ENCODE results near the gene CYP8B1. TPM values are rescaled to one million over a fixed set of nuclear protein-coding genes. Genes with fewer than 3 reads are reported as not detected.

The CYP8B1 gene
- total and polyA plus RNA-seq, 3 experiments from 2014 or later: not detected

GRCh38 chr3:42846685-42847522 is 28.8 kb downstream of the CYP8B1 start:
- Histone ChIP-seq H3K27me3 (ENCODE audit: insufficient read depth, low read length, poor library complexity, severe bottlenecking) (no peaks in the 10 kb centered on the region), H3K9me3 (ENCODE audit: low read length) (no peaks in the 10 kb centered on the region), H3K4me3 (ENCODE audit: low read length) (no peak overlapping the region), H3K27ac (ENCODE audit: low read depth, low read length) (no peak overlapping the region), H3K4me1 (ENCODE audit: insufficient read depth, low read length) (peaks cover 9% of the 10 kb centered on the region), H3K36me3 (ENCODE audit: insufficient read depth, low read length) (no peaks in the 10 kb centered on the region)
- Mint-ChIP-seq H3K27ac (peak overlapping the region in 7 of 8 donors; percentile 25 to 70 (median 40)), H3K27me3 (peaks cover 0 to 2% of the 10 kb centered on the region in 2 donors), H3K9me3 (no peaks in the 10 kb centered on the region), H3K4me3 (no peak overlapping the region), H3K4me1 (peaks cover 9 to 15% (median 14%) of the 10 kb centered on the region in 3 donors), H3K36me3 (no peaks in the 10 kb centered on the region)
- ChIA-PET CTCF (interaction anchor here (1.2 kb wide), 1 partner anchor 35 kb away, joined by 3 read pairs; no protein-coding TSS in a partner anchor), POLR2A (no interaction called here)
- DNase-seq: peak in 1 of 5 donors; percentile 3

DNA sequence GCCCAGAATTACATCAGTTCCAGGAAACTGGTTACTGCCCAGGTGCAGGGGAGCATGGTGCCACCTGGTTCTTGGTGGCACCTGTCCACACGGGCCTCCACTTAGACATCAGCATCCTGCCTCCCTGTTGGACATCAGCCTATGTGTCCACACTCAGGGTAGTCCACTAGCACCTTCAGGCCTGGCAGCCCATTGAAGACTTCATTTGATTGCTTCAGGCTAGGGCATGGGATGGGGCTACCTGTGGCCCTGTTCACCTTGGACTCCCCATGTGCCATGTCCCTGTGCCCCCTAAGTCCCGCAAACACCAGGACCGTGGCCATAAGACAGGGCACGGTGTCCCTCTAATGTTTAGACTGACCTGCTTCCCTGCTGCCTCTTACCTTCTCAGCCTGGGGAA is 30.9 kb downstream of the CYP8B1 start:
- H3K9me3 Mint-ChIP-seq: no peaks in the 10 kb centered on the region
- CTCF ChIA-PET: no interaction called here
- H3K36me3 Mint-ChIP-seq: no peaks in the 10 kb centered on the region
- H3K27me3 Mint-ChIP-seq: peaks cover 3 to 4% of the 10 kb centered on the region in 2 donors
- no peak for DNase-seq
- peaks cover 9 to 15% (median 14%) of the 10 kb centered on the region in 3 donors for H3K4me1 Mint-ChIP-seq
- Histone ChIP-seq H3K9me3 (ENCODE audit: low read length) (no peaks in the 10 kb centered on the region), H3K4me1 (ENCODE audit: insufficient read depth, low read length) (peaks cover 9% of the 10 kb centered on the region), H3K27ac (ENCODE audit: low read depth, low read length) (no peak overlapping the region), H3K4me3 (ENCODE audit: low read length) (no peak overlapping the region), H3K36me3 (ENCODE audit: insufficient read depth, low read length) (no peaks in the 10 kb centered on the region), H3K27me3 (ENCODE audit: insufficient read depth, low read length, poor library complexity, severe bottlenecking) (no peaks in the 10 kb centered on the region)
- no peak overlapping the region for H3K27ac Mint-ChIP-seq
- POLR2A ChIA-PET: no interaction called here
- no peak overlapping the region for H3K4me3 Mint-ChIP-seq

DNA sequence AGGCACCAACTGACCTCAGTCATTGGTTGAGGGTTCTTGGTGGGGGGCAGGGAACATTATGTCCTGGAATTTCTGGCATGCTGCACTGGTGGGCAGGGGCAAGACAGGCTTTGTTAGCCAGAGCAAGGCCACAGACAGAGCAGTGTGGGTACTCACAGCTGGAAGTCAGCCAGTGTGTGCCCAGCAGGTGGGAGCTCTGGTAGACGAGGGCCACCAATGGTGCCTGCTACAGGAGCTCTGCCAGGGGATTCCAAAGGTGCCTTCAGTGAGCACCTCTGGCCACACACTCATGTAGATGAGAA is 31.3 kb downstream of the CYP8B1 start:
- H3K4me1 Mint-ChIP-seq: peaks cover 9 to 19% (median 15%) of the 10 kb centered on the region in 3 donors
- Histone ChIP-seq H3K9me3 (ENCODE audit: low read length) (no peaks in the 10 kb centered on the region), H3K4me3 (ENCODE audit: low read length) (no peak overlapping the region), H3K27ac (ENCODE audit: low read depth, low read length) (no peak overlapping the region), H3K27me3 (ENCODE audit: insufficient read depth, low read length, poor library complexity, severe bottlenecking) (no peaks in the 10 kb centered on the region), H3K4me1 (ENCODE audit: insufficient read depth, low read length) (peaks cover 9% of the 10 kb centered on the region), H3K36me3 (ENCODE audit: insufficient read depth, low read length) (no peaks in the 10 kb centered on the region)
- ChIA-PET POLR2A (no interaction called here), CTCF (no interaction called here)
- no peak overlapping the region for H3K4me3 Mint-ChIP-seq
- no peaks in the 10 kb centered on the region for H3K9me3 Mint-ChIP-seq
- H3K27ac Mint-ChIP-seq: no peak overlapping the region
- DNase-seq: no peak
- H3K36me3 Mint-ChIP-seq: no peaks in the 10 kb centered on the region
- H3K27me3 Mint-ChIP-seq: peaks cover 3 to 9% of the 10 kb centered on the region in 2 donors

DNA sequence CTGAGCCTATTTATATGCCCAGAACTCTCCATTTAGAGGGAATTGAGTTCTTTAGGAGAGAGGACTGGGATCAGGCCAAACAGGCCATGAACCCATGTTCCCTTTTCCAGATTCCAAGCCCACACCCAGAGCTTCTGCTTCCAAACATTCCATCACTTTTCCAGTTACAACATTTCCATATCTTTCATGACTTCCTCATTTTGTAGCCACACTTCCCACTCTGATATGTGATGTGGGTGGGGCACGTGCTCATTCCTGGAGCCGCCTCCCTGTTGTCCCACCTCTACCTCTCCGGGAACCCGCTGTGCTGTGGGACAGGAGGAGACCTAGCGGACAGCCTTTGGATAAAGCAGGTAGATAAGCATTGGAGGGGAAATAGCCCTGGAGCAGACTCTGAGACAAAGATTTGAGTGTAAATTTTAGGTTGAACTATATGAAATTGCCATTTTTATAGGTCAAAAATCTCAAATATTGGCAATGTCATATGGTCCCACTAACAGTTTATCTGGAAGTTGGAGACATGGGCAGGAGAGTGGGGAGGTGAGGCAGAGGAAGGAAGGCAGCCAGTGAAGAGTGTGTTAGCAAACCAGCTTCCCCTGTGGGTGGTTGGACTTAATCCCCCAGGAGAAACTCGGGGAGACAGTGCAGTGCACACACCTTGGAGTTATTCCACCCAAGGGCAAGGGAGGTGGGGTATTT is 31.8 kb downstream of the CYP8B1 start:
- H3K27ac Mint-ChIP-seq: peak overlapping the region in 1 of 8 donors; percentile 10
- peaks cover 9 to 20% (median 15%) of the 10 kb centered on the region in 3 donors for H3K4me1 Mint-ChIP-seq
- ChIA-PET POLR2A (no interaction called here), CTCF (no interaction called here)
- no peaks in the 10 kb centered on the region for H3K9me3 Mint-ChIP-seq
- no peaks in the 10 kb centered on the region for H3K9me3 ChIP-seq (ENCODE audit: low read length)
- no peak overlapping the region for H3K4me3 Mint-ChIP-seq
- peaks cover 9% of the 10 kb centered on the region for H3K4me1 ChIP-seq (ENCODE audit: insufficient read depth, low read length)
- no peaks in the 10 kb centered on the region for H3K27me3 ChIP-seq (ENCODE audit: insufficient read depth, low read length, poor library complexity, severe bottlenecking)
- no peak overlapping the region for H3K27ac ChIP-seq (ENCODE audit: low read depth, low read length)
- DNase-seq: no peak
- H3K27me3 Mint-ChIP-seq: peaks cover 3 to 10% of the 10 kb centered on the region in 2 donors
- no peaks in the 10 kb centered on the region for H3K36me3 ChIP-seq (ENCODE audit: insufficient read depth, low read length)
- H3K4me3 ChIP-seq (ENCODE audit: low read length): no peak overlapping the region
- no peaks in the 10 kb centered on the region for H3K36me3 Mint-ChIP-seq

DNA sequence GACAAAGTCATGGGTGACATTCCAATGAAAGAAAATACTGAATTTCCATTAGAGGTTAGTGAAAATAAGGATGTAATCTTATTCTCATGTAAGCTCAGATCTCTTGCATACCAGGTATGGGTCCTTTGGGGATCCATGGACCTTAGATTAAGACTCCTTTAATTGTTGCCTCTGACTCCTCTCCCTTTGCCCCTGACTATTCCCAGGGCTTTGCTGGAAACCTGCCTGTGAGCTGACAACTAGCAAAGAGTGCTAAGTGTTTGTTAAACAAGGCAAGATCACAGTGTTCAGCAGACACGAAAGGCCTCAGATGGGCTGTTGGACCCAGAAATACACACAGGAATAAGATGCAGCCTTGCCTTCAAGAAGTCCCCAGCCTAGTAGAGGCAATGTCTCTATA is 34.3 kb downstream of the CYP8B1 start:
- Mint-ChIP-seq H3K27ac (peak overlapping the region in 1 of 8 donors; percentile 5), H3K9me3 (no peaks in the 10 kb centered on the region), H3K4me3 (no peak overlapping the region), H3K27me3 (peaks cover 5 to 10% of the 10 kb centered on the region in 2 donors), H3K4me1 (peaks cover 0 to 5% (median 0%) of the 10 kb centered on the region in 3 donors), H3K36me3 (no peaks in the 10 kb centered on the region)
- no peaks in the 10 kb centered on the region for H3K36me3 ChIP-seq (ENCODE audit: insufficient read depth, low read length)
- no peak for DNase-seq
- no peaks in the 10 kb centered on the region for H3K4me1 ChIP-seq (ENCODE audit: insufficient read depth, low read length)
- H3K27me3 ChIP-seq (ENCODE audit: insufficient read depth, low read length, poor library complexity, severe bottlenecking): no peaks in the 10 kb centered on the region
- no peaks in the 10 kb centered on the region for H3K9me3 ChIP-seq (ENCODE audit: low read length)
- no peak overlapping the region for H3K4me3 ChIP-seq (ENCODE audit: low read length)
- no peak overlapping the region for H3K27ac ChIP-seq (ENCODE audit: low read depth, low read length)
- POLR2A ChIA-PET: no interaction called here
- CTCF ChIA-PET: interaction anchor here (2.6 kb wide), 1 partner anchor 10 kb away, joined by 12 read pairs; no protein-coding TSS in a partner anchor

GRCh38 chr3:42839616-42840015 is 36.1 kb downstream of the CYP8B1 start:
- peak in 2 of 5 donors; percentile 18 to 33 for DNase-seq
- no peaks in the 10 kb centered on the region for H3K9me3 ChIP-seq (ENCODE audit: low read length)
- no peak overlapping the region for H3K4me3 Mint-ChIP-seq
- peaks cover 0 to 5% (median 0%) of the 10 kb centered on the region in 3 donors for H3K4me1 Mint-ChIP-seq
- POLR2A ChIA-PET: interaction anchor here (0.6 kb wide), 1 partner anchor 43 kb away, joined by 3 read pairs; no protein-coding TSS in a partner anchor
- no peaks in the 10 kb centered on the region for H3K36me3 Mint-ChIP-seq
- H3K27me3 ChIP-seq (ENCODE audit: insufficient read depth, low read length, poor library complexity, severe bottlenecking): no peaks in the 10 kb centered on the region
- no peaks in the 10 kb centered on the region for H3K4me1 ChIP-seq (ENCODE audit: insufficient read depth, low read length)
- peaks cover 5 to 15% of the 10 kb centered on the region in 2 donors for H3K27me3 Mint-ChIP-seq
- no peaks in the 10 kb centered on the region for H3K36me3 ChIP-seq (ENCODE audit: insufficient read depth, low read length)
- H3K4me3 ChIP-seq (ENCODE audit: low read length): no peak overlapping the region
- CTCF ChIA-PET: interaction anchor here (1.0 to 2.6 kb wide), 6 partner anchors 8 to 60 kb away, joined by 3 to 12 read pairs (median 4); no protein-coding TSS in a partner anchor
- H3K9me3 Mint-ChIP-seq: no peaks in the 10 kb centered on the region
- H3K27ac ChIP-seq (ENCODE audit: low read depth, low read length): no peak overlapping the region
- H3K27ac Mint-ChIP-seq: peak overlapping the region in 1 of 8 donors; percentile 29

DNA sequence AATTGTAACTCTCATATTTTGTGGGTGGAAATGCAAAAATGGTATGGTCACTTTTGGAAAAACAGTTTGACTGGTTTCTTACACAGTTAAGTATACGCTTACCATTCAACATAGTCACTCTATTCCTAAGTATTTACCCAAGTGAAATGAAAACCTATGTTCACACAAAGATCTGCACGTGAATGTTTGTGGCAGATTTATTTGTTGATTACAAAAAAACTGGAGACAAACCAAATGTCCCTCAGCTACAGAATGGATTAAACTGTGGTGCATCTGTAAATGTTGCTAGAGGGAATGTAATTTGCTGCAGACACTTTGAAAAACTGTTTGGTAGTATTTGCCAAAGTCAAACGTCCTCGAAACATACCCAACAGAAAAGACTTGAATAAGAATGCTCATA is 37.1 kb downstream of the CYP8B1 start:
- Histone ChIP-seq H3K9me3 (ENCODE audit: low read length) (no peaks in the 10 kb centered on the region), H3K27me3 (ENCODE audit: insufficient read depth, low read length, poor library complexity, severe bottlenecking) (no peaks in the 10 kb centered on the region), H3K4me1 (ENCODE audit: insufficient read depth, low read length) (no peaks in the 10 kb centered on the region), H3K36me3 (ENCODE audit: insufficient read depth, low read length) (no peaks in the 10 kb centered on the region), H3K4me3 (ENCODE audit: low read length) (no peak overlapping the region), H3K27ac (ENCODE audit: low read depth, low read length) (no peak overlapping the region)
- peaks cover 5 to 15% of the 10 kb centered on the region in 2 donors for H3K27me3 Mint-ChIP-seq
- H3K9me3 Mint-ChIP-seq: no peaks in the 10 kb centered on the region
- H3K36me3 Mint-ChIP-seq: no peaks in the 10 kb centered on the region
- no peak overlapping the region for H3K27ac Mint-ChIP-seq
- peaks cover 0 to 5% (median 0%) of the 10 kb centered on the region in 3 donors for H3K4me1 Mint-ChIP-seq
- H3K4me3 Mint-ChIP-seq: no peak overlapping the region
- DNase-seq: no peak
- POLR2A ChIA-PET: no interaction called here
- CTCF ChIA-PET: interaction anchor here (1.1 to 1.4 kb wide), 2 partner anchors 23 to 50 kb away, joined by 3 to 4 read pairs; no protein-coding TSS in a partner anchor
